MM.1S (cell line): Measurements from ENCODE around the gene ZNF550.

Experiments
- DNase-seq: peaks from one replicate; pipeline ENCODE4 v3.0.0-alpha.2; 2015
- H2AFZ ChIP-seq: fragments of 300-600 bp; sonication (generic); 2 replicates; pipeline ENCODE4 v1.6.0; 2016; ENCODE audit warnings: antibody characterized with exemption, low read length
- H3F3A ChIP-seq: fragments of 300-600 bp; sonication (generic); 2 replicates; pipeline ENCODE4 v1.6.1; 2016; ENCODE audit warnings: mild to moderate bottlenecking, antibody characterized with exemption, low read length, moderate library complexity, mixed read lengths; ENCODE audit not compliant: insufficient read depth
- H3K27ac ChIP-seq: fragments of 300-600 bp; sonication (generic); 2 replicates; pipeline ENCODE4 v1.5.1; 2016; ENCODE audit warnings: mild to moderate bottlenecking, low read length
- H3K27me3 ChIP-seq: fragments of 300-600 bp; sonication (generic); replicated peaks from 2 replicates; pipeline ENCODE4 v1.6.0; 2016; ENCODE audit warnings: low read length; ENCODE audit not compliant: insufficient read depth
- H3K36me3 ChIP-seq: fragments of 300-600 bp; sonication (generic); replicated peaks from 2 replicates; pipeline ENCODE4 v1.6.1; 2016; ENCODE audit warnings: mild to moderate bottlenecking, low read length, mixed read lengths; ENCODE audit not compliant: insufficient read depth
- H3K4me1 ChIP-seq: fragments of 300-600 bp; sonication (generic); 2 replicates; pipeline ENCODE4 v1.6.1; 2016; ENCODE audit warnings: low read length, mixed read lengths
- H3K4me2 ChIP-seq: fragments of 300-600 bp; sonication (generic); 2 replicates; pipeline ENCODE4 v1.6.0; 2016; ENCODE audit warnings: low read depth, low read length
- H3K4me3 ChIP-seq: fragments of 300-600 bp; sonication (generic); 2 replicates; pipeline ENCODE4 v1.5.1; 2016; ENCODE audit warnings: low read length, mixed read lengths
- H3K79me2 ChIP-seq: fragments of 300-600 bp; sonication (generic); 2 replicates; pipeline ENCODE4 v1.6.1; 2016; ENCODE audit warnings: mixed run types, low read length, mixed read lengths
- H3K9ac ChIP-seq: fragments of 300-600 bp; sonication (generic); 2 replicates; pipeline ENCODE4 v1.6.1; 2016; ENCODE audit warnings: low read length, mixed read lengths
- H3K9me2 ChIP-seq: fragments of 300-600 bp; sonication (generic); replicated peaks from 2 replicates; pipeline ENCODE4 v1.6.1; 2016; ENCODE audit warnings: mild to moderate bottlenecking, low read length, mixed read lengths; ENCODE audit not compliant: insufficient read depth
- H3K9me3 ChIP-seq: fragments of 300-600 bp; sonication (generic); replicated peaks from 2 replicates; pipeline ENCODE4 v1.6.1; 2016; ENCODE audit warnings: mild to moderate bottlenecking, low read length, mixed read lengths; ENCODE audit not compliant: insufficient read depth
- H4K20me1 ChIP-seq: fragments of 300-600 bp; sonication (generic); 2 replicates; pipeline ENCODE4 v1.6.1; 2016; ENCODE audit warnings: mild to moderate bottlenecking, low read length, moderate library complexity, mixed read lengths; ENCODE audit not compliant: insufficient read depth
- EZH2 ChIP-seq: fragments of 300-600 bp; sonication (generic); optimal IDR thresholded peaks from 2 replicates; pipeline ENCODE3; 2017; ENCODE audit warnings: low read depth, mild to moderate bottlenecking, antibody characterized with exemption, low read length, mixed read lengths
- EZH2phosphoT487 ChIP-seq: fragments of 300-600 bp; sonication (generic); IDR thresholded peaks from 2 replicates; pipeline ENCODE4 v1.6.1; 2018; ENCODE audit warnings: antibody characterized with exemption, low read length
- TF ChIP-seq, protein P1 (sequence below): fragments of 300-600 bp; sonication (generic); IDR thresholded peaks from 2 replicates; pipeline ENCODE4 v1.5.1; 2016; ENCODE audit warnings: antibody characterized with exemption, low read length, mixed read lengths

ZNF550 gene

DNA sequence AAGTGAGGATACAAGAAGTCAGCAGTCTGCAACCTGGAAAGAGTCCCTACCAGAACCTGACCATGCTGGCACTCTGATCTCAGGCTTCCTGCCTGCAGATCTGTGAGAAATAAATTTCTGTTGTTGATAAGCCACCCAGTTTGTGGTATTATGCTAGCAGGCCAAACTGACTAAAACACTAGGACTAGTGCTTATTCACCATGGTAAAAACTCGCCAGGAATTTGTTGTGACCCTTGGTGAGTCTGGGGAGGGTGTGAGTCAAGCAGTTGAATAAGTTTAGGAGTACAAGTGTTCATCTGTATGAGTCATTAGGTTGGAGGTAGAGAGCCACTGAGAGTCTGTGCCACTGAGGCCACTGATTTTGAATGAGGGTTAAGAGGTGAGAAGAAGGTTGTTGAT is 27.9 kb upstream of the ZNF550 start:
- DNase-seq, result no peak
- no peaks in the 10 kb centered on the region for H3K27me3 ChIP-seq
- H3K79me2 ChIP-seq, result no peaks in the 10 kb centered on the region
- no peak overlapping the region for H3K4me2 ChIP-seq
- no peaks in the 10 kb centered on the region for H4K20me1 ChIP-seq
- no peak overlapping the region for H3K27ac ChIP-seq
- no peaks in the 10 kb centered on the region for H3K36me3 ChIP-seq
- H3K4me1 ChIP-seq, result no peaks in the 10 kb centered on the region
- no peaks in the 10 kb centered on the region for H3F3A ChIP-seq
- H3K9ac ChIP-seq, result no peak overlapping the region
- H3K9me3 ChIP-seq, result no peaks in the 10 kb centered on the region
- H3K4me3 ChIP-seq, result no peak overlapping the region
- no peaks in the 10 kb centered on the region for H3K9me2 ChIP-seq
- TF ChIP-seq EZH2, result no peak
- no peak overlapping the region for H2AFZ ChIP-seq

DNA sequence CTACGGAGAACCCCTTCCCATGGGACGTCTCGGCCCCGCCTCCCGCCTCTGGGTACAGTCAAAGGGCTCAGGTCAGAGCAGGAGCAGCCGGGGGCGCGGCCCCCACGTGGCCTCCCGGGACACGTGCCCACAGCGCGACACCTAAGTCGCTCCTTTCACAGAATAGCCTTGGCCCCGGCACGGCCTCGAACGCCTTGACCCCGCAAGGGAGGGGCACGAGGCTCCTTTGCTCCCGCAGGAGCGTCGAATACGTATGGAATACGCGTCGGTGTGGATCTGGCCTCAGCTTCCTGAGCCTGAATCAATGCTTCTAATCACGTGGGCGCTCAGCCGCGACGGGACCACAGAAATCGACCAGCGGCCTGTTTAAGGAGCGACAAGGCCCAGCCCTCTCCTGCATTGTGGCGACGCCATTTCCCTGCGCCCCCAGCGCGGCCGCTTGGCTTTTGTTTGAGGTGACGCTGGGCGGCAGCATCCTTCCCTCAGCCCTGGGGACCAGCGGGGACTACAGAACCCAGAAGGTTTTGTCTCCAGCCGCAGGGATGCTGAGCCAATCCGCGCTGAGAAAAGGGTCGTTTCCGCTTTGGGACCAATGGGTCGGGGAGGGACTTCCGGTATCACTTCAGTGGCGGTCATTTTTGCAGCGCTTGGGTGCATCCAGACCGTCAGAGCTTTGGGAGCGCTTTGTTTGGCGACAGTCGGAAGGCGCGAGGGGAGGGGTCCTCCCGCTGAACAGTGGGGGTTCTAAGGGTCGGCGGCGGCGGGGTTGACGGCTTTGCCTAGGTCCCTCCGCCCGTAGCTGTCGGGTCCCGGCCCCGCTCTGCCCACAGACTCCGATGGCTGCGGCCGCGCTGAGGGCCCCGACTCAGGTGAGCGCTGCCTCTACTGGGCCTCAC is 24.1 kb upstream of the ZNF550 start, which contains the start of gene ZIK1:
Gene ZIK1 (plus strand): TSS at position 625 of the 896 bp plus-strand sequence. CDS start 212 bp downstream, at position 837.
- no peak within 1 kb of the TSS for H3K9ac ChIP-seq
- DNase-seq, result no peak
- no peak for TF ChIP-seq EZH2phosphoT487
- TF ChIP-seq, protein P1, sequence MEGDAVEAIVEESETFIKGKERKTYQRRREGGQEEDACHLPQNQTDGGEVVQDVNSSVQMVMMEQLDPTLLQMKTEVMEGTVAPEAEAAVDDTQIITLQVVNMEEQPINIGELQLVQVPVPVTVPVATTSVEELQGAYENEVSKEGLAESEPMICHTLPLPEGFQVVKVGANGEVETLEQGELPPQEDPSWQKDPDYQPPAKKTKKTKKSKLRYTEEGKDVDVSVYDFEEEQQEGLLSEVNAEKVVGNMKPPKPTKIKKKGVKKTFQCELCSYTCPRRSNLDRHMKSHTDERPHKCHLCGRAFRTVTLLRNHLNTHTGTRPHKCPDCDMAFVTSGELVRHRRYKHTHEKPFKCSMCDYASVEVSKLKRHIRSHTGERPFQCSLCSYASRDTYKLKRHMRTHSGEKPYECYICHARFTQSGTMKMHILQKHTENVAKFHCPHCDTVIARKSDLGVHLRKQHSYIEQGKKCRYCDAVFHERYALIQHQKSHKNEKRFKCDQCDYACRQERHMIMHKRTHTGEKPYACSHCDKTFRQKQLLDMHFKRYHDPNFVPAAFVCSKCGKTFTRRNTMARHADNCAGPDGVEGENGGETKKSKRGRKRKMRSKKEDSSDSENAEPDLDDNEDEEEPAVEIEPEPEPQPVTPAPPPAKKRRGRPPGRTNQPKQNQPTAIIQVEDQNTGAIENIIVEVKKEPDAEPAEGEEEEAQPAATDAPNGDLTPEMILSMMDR, result no peak
- H4K20me1 ChIP-seq, result no peaks in the 10 kb centered on the region
- no peak within 1 kb of the TSS for H3K27ac ChIP-seq
- no peaks in the 10 kb centered on the region for H3K4me1 ChIP-seq
- H3K9me3 ChIP-seq, result no peaks in the 10 kb centered on the region
- no peaks in the 10 kb centered on the region for H3K9me2 ChIP-seq
- no peak within 1 kb of the TSS for H2AFZ ChIP-seq
- H3K27me3 ChIP-seq, result no peaks in the 10 kb centered on the region
- no peak within 1 kb of the TSS for H3K4me3 ChIP-seq
- H3K79me2 ChIP-seq, result no peaks in the 10 kb centered on the region
- H3K4me2 ChIP-seq, result no peak within 1 kb of the TSS
- no peaks in the 10 kb centered on the region for H3F3A ChIP-seq
- H3K36me3 ChIP-seq, result no peaks in the 10 kb centered on the region

DNA sequence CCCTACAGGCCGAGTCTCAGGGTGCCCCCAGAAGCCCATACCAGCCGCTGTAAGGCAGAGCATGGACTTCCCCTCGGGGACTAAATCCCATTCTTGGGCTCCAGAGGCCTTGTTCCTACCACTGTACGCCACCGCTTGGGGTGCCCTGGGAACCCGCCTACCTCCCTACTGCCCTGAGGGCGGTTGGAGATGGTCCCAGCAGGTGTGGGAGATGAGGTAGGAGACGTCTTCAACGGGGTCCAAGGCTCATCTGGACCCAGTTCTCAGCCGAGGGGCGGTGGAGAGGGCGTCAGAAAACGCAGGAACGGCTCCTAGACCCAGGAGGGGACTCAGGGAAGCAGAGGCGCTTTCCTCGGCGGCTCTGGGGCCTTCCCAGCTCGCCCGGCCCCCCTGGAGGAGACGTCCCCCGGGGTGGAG is 23.4 kb upstream of the ZNF550 start:
- Histone ChIP-seq H3K79me2 (peaks cover 5% of the 10 kb centered on the region), H3K36me3 (no peaks in the 10 kb centered on the region), H3K4me1 (peaks cover 2% of the 10 kb centered on the region; the same call in 1 of the 2 replicates), H4K20me1 (no peaks in the 10 kb centered on the region), H3K27me3 (no peaks in the 10 kb centered on the region), H3K9ac (no peak overlapping the region), H3K27ac (no peak overlapping the region), H3K9me2 (no peaks in the 10 kb centered on the region), H3K9me3 (no peaks in the 10 kb centered on the region), H3K4me2 (no peak overlapping the region), H2AFZ (no peak overlapping the region), H3F3A (no peaks in the 10 kb centered on the region), H3K4me3 (no peak overlapping the region)
- no peak for DNase-seq
- TF ChIP-seq EZH2, result no peak
- TF ChIP-seq, protein P1, result no peak
- TF ChIP-seq EZH2phosphoT487, result no peak
